ENCODE results near the gene IPO9. TPM values are rescaled to one million over a fixed set of nuclear protein-coding genes. Genes with fewer than 3 reads are reported as not detected.

Gene IPO9
- total RNA-seq, 2 donors from 2014 or later = 16.9 to 18.9 TPM

GRCh38 chr1:201788296-201788695 is 40.7 kb upstream of the IPO9 start:
- Histone ChIP-seq H3K4me3 (no peak overlapping the region), H3K9me3 (no peaks in the 10 kb centered on the region), H3K27ac (no peak overlapping the region), H3K4me1 (replicated peaks) (peaks cover 13% of the 10 kb centered on the region), H3K36me3 (no peaks in the 10 kb centered on the region), H3K27me3 (replicated peaks; ENCODE audit: insufficient read depth) (no peaks in the 10 kb centered on the region)
- no peak for TF ChIP-seq POLR2A (IDR thresholded peaks at IDR 0.05)
- no peak for TF ChIP-seq CTCF (IDR thresholded peaks at IDR 0.05)
- TF ChIP-seq POLR2AphosphoS5 (IDR thresholded peaks at IDR 0.05) = no peak
- intact Hi-C loops (cut with DNase I) = no loop called here
- DNase-seq (ENCODE audit: low spot score) = no peak
- WGBS = 91% methylated on average over 18 of the region's 18 CpGs

- no peak overlapping the region for H3K27ac ChIP-seq
- no peak for TF ChIP-seq POLR2A (IDR thresholded peaks at IDR 0.05)
- no peak for TF ChIP-seq CTCF (IDR thresholded peaks at IDR 0.05)
- TF ChIP-seq POLR2AphosphoS5 (IDR thresholded peaks at IDR 0.05) = no peak
- intact Hi-C loops (cut with DNase I) = no loop called here
- H3K4me1 ChIP-seq (replicated peaks) = peaks cover 13% of the 10 kb centered on the region
- no peak overlapping the region for H3K4me3 ChIP-seq
- H3K36me3 ChIP-seq = no peaks in the 10 kb centered on the region
- H3K9me3 ChIP-seq = no peaks in the 10 kb centered on the region
- DNase-seq (ENCODE audit: low spot score) = no peak
- 95% methylated on average over 5 of the region's 5 CpGs for WGBS
- no peaks in the 10 kb centered on the region for H3K27me3 ChIP-seq (replicated peaks; ENCODE audit: insufficient read depth)
Observed at GRCh38 chr1:201789245-201789644, 39.7 kb upstream of the IPO9 start.

- whole genome bisulfite sequencing = 51% methylated on average over 2 of the region's 2 CpGs
- H3K4me1 ChIP-seq (replicated peaks) = peaks cover 13% of the 10 kb centered on the region
- no peaks in the 10 kb centered on the region for H3K36me3 ChIP-seq
- no peaks in the 10 kb centered on the region for H3K9me3 ChIP-seq
- no peak for TF ChIP-seq POLR2A (IDR thresholded peaks at IDR 0.05)
- no peak for TF ChIP-seq POLR2AphosphoS5 (IDR thresholded peaks at IDR 0.05)
- TF ChIP-seq CTCF (IDR thresholded peaks at IDR 0.05) = no peak
- intact Hi-C loops (cut with DNase I) = loop anchor here (5.0 kb wide), 1 partner anchor 228 kb away; no protein-coding TSS in a partner anchor
- no peak overlapping the region for H3K27ac ChIP-seq
- no peaks in the 10 kb centered on the region for H3K27me3 ChIP-seq (replicated peaks; ENCODE audit: insufficient read depth)
- no peak overlapping the region for H3K4me3 ChIP-seq
- no peak for DNase-seq (ENCODE audit: low spot score)
Observed at GRCh38 chr1:201790261-201790660, 38.7 kb upstream of the IPO9 start.

- no peak overlapping the region for H3K4me3 ChIP-seq
- 53% methylated on average over 8 of the region's 8 CpGs for WGBS
- peak overlapping the region; percentile 41 to 53 for H3K27ac ChIP-seq
- TF ChIP-seq POLR2AphosphoS5 (IDR thresholded peaks at IDR 0.05) (no peak), POLR2A (IDR thresholded peaks at IDR 0.05) (no peak), CTCF (IDR thresholded peaks at IDR 0.05) (no peak)
- intact Hi-C loops (cut with DNase I) = loop anchor here (5.0 kb wide), 1 partner anchor 229 kb away; no protein-coding TSS in a partner anchor
- H3K27me3 ChIP-seq (replicated peaks; ENCODE audit: insufficient read depth) = no peaks in the 10 kb centered on the region
- no peaks in the 10 kb centered on the region for H3K9me3 ChIP-seq
- DNase-seq (ENCODE audit: low spot score) = no peak
- no peaks in the 10 kb centered on the region for H3K36me3 ChIP-seq
- peaks cover 13% of the 10 kb centered on the region for H3K4me1 ChIP-seq (replicated peaks)
Observed at GRCh38 chr1:201791051-201791778, 37.7 kb upstream of the IPO9 start.

GRCh38 chr1:201791779-201792173 is 37.2 kb upstream of the IPO9 start:
- no peak overlapping the region for H3K4me3 ChIP-seq
- TF ChIP-seq POLR2A (IDR thresholded peaks at IDR 0.05) (no peak), POLR2AphosphoS5 (IDR thresholded peaks at IDR 0.05) (no peak), CTCF (IDR thresholded peaks at IDR 0.05) (no peak)
- peak overlapping the region; percentile 41 to 53 for H3K27ac ChIP-seq
- 15% methylated on average over 3 of the region's 3 CpGs for WGBS
- intact Hi-C loops (cut with DNase I) = loop anchor here (5.0 kb wide), 1 partner anchor 229 kb away; no protein-coding TSS in a partner anchor
- no peaks in the 10 kb centered on the region for H3K27me3 ChIP-seq (replicated peaks; ENCODE audit: insufficient read depth)
- H3K4me1 ChIP-seq (replicated peaks) = peaks cover 13% of the 10 kb centered on the region
- H3K9me3 ChIP-seq = no peaks in the 10 kb centered on the region
- H3K36me3 ChIP-seq = no peaks in the 10 kb centered on the region
- no peak for DNase-seq (ENCODE audit: low spot score)

Measured in prostate gland (tissue), 2 donors.